8988T (cell line): ENCODE results near the gene PDGFC.

Experiments used
- DNase-seq: peaks from one replicate; pipeline ENCODE4 v3.0.0; 2011

PDGFC gene

GRCh38 chr4:156824451-156825060 lies 147.0 kb downstream of the PDGFC start:
- DNase-seq: no peak

GRCh38 chr4:156820931-156821330 lies 150.7 kb downstream of the PDGFC start:
- no peak for DNase-seq

DNA sequence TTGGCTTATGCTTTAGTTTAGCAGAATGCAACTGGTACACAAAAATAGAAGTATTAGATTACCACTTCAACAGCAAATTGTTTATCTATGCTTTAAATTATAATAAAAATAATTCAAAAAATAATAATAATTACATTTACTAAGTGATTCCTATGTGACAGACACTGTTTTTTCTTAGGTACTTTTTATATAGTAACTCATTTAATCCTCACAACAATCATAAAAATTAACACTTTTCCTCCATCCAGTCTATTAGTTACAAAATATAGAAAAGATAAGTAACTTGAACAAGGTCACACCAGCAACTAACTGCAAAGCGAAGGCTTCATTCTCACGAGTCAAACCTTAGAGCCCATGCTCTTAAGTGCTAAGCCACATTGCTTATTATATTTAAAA lies 155.2 kb downstream of the PDGFC start:
- no peak for DNase-seq

DNA sequence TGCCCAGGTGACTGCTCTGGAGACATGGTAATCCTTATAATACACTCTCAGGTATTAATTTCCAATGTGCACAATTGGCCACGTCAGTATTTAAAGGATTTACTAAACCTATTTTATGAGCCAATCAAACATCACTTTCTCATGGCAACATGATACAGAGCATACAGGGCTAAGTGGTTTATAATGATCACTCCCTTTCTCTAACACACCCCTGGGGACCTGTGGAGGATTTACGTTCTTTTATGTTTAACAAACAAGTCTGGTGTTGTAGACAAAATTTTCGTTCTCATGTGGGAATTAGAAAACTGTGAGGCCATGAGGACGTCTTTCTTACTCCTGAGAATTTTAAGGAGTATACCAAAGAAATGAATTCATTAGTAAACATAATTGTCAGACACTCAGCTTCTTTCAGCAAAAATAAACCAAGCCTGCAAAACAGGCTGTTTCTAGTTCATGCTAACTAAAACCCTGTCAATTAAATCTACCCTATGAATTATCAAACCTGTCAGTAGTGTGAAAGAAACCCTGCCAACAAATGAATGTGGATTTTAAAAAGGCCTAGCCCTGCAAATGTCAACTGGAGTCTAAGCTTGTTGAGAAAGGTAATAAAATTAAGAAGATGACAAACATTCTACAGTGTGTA lies 155.8 kb downstream of the PDGFC start:
- no peak for DNase-seq

DNA sequence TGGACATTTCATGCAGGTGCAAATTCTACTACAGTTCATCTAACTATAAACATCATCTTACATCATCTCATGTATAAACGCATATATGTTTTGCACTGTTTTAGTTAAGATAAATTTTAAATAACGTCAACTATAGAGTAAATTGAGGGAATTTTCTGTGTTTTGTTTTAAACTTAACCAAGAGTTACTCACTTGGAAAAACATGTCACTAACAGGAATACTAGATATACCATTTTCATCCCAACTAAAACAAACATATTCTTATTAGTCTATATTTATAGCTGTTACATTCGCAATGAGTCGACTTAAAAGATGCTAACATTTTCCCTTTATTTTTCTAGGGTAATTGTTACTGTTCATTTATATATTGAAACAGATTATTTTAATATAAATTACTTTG lies 159.6 kb downstream of the PDGFC start:
- DNase-seq: no peak

- DNase-seq: no peak
Measured at GRCh38 chr4:156811286-156811685, 160.3 kb downstream of the PDGFC start.

DNA sequence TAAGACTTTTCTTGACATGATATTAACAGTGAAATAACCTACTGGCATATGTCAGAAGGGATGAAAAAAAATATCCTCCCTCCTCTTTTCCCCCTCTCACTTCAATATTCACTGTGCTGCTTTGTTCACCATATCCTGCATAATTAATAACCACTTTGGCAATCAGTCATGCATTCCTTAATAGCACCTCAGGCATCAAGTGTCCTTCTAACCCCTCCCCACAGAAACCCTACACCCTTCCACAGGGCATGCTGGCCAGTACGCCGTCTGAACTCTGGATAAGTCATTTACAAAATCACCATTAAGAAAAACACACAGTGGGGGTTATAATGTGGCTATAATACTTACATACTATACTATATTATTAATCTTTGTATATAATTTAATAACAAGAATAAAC lies 165.9 kb downstream of the PDGFC start:
- no peak for DNase-seq

- DNase-seq: no peak
Measured at GRCh38 chr4:156803056-156803455, 168.5 kb downstream of the PDGFC start.

- no peak for DNase-seq
Measured at GRCh38 chr4:156800463-156800862, 171.1 kb downstream of the PDGFC start.

DNA sequence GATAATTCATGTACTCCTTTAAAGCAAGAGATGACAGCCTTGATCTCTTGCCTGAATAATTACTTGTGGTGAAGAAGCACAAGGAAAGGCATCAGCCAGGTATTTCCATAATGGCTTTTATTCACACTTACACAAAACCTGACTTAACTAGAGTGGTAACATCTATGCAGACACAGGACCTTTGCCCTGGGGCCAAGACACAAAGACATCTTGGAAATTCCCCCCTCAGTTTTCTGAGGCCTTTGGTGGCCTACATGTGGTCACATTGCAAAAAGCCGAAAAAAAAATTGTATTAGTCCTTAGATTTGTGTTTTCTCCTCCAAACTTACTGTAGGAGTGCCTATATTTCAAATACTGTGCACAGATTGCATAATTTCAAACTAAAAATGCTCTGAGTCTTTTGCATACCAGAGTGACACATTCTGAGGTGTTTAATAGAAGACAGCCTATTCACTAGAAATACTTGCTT lies 172.4 kb downstream of the PDGFC start:
- no peak for DNase-seq

GRCh38 chr4:156798438-156798837 lies 173.2 kb downstream of the PDGFC start:
- no peak for DNase-seq

- DNase-seq: no peak
Measured at GRCh38 chr4:156797206-156797605, 174.4 kb downstream of the PDGFC start.

GRCh38 chr4:156795727-156796126 lies 175.9 kb downstream of the PDGFC start:
- DNase-seq: no peak

DNA sequence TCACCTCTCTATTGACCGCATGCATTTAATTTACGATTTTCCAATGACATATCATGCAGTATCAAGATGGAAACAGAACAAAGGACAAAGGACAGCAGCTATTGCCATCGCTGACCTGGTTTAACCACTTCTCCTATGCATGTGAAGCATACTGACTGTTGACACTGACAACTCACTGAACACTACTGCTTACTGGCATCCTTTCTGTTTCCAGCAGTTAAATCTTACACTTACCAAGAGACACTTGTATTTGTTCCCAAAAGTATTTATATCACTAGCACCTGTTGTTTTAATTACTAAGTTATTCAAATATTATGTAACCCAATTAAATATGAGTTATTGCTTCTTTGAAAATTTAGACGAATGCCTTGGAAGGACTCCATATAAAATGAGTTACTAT lies 176.7 kb downstream of the PDGFC start:
- DNase-seq: no peak

- no peak for DNase-seq
Measured at GRCh38 chr4:156792462-156793085, 179.0 kb downstream of the PDGFC start.

DNA sequence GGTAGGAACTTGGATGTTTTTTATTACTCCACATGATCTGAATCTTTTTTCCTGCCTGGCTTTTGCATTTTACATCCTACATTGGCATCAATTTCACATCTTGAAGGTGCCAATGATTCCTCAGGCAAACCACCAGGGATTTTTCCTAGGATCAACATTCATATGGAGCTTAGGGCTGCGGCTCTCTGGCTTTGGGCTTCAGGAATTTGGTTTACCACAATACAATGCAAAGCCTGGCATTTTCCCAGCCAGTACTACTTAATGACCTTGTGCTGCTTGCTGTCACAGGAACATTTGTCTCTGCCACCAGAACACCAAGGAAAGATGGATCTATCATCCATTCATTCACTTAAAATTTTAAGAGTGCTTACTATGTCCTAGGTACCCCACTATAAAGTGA lies 180.7 kb downstream of the PDGFC start:
- no peak for DNase-seq

GRCh38 chr4:156788782-156789181 lies 182.8 kb downstream of the PDGFC start:
- no peak for DNase-seq

DNA sequence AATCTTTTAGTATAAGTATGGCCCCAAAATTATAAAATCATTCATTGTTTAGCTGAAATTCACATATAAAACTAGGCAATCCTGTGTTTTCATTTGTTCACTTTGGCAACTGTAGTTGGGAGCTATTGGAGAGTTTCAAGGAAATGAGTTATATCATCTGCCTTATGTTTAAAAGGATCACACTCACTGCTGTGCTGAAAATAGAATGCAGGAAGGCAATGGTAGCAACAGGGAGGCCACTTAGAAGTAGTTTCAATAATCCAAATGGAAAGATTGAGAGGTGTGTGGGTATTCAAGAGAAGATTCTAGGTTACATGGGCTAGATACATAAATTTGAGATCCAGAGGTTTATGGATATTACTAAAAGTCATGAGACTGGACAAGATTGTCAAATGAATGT lies 184.9 kb downstream of the PDGFC start:
- DNase-seq: no peak

DNA sequence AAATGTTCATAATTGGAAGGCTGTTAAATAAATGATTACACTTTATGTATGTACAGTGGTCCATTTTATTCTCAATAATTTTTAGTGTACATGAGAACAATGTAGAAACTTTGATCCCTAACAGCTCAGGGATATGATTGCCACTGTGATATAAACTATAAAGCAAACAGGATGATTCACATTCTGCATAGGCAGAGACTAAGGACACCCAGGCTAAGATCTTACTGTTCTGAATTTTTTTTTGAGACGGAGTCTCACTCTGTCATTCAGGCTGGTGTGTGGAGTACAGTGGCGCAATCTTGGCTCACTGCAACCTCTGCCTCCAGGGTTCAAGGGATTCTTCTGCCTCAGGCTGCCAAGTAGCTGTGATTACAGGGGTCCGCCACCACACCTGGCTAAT lies 186.6 kb downstream of the PDGFC start:
- DNase-seq: no peak

DNA sequence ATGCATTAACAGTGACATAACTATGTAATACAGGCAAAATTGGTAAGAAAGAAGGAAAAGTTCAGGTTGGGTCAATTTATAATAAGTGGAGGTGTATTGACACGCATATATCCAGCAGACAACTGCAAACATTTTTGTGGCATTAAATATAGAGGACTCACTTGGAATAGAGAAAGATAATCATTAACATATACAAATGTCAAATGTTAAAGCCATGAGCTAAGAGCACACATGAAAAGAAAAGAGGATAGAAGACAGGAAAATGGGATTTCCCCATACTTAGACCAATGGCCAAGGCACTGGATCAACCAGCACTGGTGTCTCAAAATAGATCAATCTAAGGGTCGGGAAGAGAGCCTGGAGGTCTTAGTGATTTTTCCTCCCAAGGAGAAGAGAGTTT lies 187.6 kb downstream of the PDGFC start:
- DNase-seq: no peak

DNA sequence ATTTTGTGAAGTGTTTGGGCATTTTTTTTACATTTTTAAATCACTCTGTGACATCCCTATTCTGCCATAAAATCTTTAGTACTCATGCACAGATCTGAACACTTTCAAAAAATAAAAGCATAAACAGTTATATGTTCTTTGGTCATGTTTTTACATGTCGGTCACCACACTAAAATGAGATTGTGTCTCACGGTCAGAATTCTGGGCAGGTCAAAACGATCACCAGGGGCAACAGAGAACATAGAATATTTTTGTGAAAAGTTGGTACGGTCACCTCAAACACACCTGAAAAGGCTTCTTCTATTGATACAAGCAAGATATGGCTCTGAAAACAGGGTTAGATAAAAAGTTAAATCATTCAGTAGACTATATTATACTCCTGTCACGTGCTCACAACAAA lies 189.1 kb downstream of the PDGFC start:
- no peak for DNase-seq

DNA sequence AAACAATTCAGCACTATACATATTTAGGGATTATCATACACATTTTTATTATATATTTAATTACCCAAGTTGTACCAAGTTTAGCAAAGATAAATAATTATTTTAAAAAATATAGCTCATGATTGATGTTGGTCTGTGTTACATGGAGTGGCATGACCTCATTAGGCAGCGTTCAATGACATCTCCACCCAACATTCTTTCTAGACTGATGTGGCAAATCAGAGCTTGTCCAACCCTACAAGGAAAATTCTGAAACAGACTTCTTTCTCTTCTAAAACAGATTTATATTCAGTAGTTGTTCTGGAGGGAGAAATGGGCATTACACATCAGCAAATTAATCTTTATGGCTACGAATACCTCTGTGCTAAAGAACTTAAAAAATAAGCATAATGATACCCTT lies 189.7 kb downstream of the PDGFC start:
- DNase-seq: no peak

- no peak for DNase-seq
Measured at GRCh38 chr4:156779774-156780173, 191.8 kb downstream of the PDGFC start.

DNA sequence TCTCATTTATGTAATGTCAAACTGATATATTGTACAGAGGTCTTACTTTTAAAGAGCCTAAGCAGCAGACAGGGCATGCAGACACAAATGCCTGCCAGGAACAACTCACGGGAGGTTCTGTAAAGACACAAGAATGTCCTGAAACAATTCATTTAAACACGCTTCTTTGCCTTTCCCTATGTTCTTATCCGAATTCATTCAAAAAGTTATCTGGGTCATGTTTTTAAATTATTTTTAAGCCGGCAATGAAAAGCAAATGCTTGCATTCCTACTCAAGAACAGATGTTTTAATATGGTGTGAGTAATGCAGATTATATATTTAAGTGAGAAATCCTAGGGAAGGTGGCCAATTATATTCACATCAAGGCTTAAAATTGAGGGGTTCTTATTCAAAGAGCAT lies 192.6 kb downstream of the PDGFC start:
- DNase-seq: no peak

DNA sequence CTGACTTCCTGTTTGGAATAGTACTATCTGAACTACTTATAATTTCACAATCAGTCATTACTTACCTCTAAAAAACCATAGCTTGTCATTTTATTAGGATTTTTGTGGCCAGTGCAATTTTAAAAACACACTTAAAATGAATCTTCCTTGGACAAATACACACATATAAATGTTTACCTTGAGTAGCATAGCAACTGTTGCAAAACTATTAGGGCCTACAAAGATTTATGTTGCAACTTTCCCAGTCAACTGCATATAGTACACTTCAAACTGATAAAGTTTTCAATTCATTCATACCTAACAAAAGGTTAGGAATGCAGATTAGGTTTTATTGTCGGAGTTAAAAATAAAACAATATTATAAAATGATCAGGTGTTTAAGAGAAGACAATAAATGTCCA lies 193.0 kb downstream of the PDGFC start:
- no peak for DNase-seq
